HG03108 (cell line): ENCODE data around the gene ORC5.
"Not testable (repeated sequence)": the region's sequence is repeated elsewhere in the genome, so short reads cannot be mapped to it uniquely, and the experiment has no call there.

ENCODE experiments used
- ATAC-seq: cut with Tn5 transposase; IDR thresholded peaks from one replicate; pipeline ENCODE4 v1.9.1; 2021; ENCODE audit warnings: moderate library complexity; ENCODE audit not compliant: unreplicated experiment

Gene ORC5

DNA sequence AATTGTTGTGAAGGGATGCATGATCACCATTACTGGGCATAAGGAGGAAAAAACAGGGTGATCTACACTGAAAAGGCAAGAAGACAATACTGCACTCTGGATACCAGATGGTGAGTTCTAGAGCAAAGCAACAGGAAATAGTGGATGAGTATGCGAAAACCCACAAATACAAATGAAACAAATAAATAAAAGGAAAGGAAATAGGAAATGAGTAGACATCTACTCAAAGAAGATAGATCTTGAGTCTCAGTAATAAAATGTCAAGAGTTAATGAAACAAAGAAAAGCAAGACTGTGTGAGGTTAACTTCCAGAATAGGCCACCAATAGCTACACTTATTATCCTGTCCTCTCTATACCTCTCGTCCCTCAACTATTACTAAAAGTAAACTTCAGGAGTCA lies 11.7 kb downstream of the ORC5 start:
- no peak for ATAC-seq

DNA sequence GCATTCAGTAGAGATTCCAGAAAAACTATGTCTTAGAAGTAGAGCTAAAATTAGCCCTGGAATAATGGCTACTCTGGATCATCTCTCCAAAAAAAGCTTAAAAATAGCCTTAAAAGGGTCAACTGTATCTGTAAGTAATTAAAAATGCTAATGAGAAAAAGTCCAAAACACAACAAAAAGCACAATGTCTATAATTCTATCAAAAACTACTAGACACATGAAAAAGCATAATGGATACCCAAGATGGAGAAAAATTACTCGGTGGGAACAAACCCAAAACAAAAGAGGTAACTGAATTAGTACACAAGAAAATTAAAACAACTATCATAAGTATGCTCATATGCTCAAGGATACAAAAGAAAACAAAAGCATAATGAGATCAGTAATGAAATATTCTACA lies 15.4 kb downstream of the ORC5 start:
- ATAC-seq: no peak

DNA sequence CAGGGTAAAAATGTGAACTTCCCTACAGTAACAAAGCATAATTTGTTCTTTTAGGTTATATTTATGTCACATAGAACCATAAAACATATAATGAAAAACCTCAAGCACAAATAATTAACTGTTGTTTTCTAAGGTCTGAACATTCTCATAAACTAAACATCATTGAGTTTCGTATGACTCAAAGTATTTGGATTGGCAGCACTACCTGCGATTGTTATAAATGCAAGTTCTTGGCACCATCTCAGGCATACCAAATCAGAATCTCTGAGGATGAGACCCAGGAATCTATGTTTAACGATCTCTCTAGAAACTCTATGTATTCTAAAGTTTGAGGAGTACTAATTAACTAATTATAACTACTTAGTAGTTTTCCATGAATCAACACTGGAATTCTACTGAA lies 22.5 kb downstream of the ORC5 start:
- no peak for ATAC-seq

DNA sequence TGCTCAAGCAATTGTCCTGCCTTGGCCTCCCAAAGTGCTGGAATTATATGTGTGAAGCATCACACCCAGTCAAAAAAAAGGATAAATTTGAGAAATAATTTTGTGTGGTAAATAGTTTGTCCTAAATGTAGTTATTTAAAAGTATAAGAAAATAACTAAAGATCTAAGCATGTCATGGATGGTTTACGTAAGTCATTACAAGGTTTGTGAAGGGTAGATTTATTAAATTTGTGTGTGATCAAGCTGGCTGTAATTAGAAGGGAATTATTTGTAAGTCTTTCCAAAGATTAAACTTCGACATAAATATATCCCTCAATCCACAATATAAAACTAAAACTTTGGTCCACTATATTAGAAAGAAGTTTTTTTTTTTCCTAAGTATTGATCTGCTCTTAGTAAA lies 28.6 kb downstream of the ORC5 start:
- no peak for ATAC-seq

DNA sequence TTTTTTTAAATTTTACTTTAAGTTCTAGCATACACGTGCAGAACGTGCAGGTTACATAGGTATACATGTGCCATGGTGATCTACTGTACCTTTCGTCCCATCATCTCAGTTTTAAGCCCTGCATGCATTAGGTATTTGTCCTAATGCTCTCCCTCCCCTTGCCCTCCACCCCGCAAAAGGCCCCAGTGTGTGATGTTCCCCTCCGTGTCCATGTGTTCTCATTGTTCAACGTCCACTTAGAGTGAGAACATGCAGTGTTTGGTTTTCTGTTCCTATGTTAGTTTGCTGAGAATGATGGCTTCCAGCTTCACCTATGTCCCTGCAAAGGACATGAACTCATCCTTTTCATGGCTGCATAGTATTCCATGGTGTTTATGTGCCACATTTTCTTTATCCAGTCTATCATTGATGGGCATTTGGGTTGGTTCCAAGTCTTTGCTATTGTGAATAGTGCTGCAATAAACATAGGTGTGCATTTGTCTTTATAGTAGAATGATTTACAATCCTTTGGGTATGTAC lies 30.2 kb downstream of the ORC5 start:
- ATAC-seq: not testable (repeated sequence)

DNA sequence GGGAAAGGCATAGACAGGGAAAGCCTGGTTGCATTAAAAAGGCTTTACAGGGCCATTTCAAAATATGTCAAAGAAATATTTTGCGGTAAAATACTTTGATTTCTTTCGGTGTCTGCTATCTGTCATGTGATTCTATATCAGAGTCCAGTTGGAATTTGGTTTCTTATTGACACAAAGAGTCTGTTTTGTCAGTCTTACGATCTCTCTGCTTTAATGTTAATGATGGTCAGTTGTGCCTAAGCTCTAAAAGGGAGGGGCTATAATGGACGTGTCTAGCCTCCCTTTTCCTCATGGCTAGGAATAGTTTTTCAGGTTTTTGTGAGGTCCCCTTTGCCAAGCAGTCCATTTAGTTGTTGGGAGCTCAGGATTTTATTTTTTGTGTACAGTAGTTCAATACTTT lies 31.5 kb downstream of the ORC5 start:
- no peak for ATAC-seq

DNA sequence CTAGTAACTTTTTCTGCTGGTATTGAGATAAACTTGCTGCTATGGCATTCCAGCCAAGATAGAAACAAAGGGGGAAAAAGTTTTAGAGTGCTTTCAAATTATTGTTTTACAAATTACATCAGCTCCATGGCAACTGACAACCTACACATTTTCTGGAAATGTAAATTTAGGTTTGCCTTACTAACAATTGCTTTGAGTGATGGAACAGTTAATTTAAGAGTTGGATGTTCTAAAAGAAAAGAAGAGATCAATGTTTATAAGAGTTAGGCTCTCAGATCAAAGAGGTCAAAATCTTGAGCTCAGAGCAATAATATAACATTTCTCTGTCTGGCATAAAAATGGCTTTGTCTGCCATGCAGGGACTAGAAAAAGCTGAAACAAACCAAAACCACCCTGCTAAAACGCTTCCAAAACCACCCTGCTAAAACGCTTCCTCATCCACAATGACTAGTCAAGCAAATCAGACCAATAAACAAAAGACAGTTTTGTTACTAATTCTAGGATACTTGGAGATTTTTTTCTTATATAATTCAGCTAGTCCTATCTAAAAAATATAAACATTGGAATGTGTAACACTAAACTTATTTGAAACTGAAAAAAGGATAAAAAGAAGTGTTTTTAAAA lies 32.3 kb downstream of the ORC5 start:
- no peak for ATAC-seq

DNA sequence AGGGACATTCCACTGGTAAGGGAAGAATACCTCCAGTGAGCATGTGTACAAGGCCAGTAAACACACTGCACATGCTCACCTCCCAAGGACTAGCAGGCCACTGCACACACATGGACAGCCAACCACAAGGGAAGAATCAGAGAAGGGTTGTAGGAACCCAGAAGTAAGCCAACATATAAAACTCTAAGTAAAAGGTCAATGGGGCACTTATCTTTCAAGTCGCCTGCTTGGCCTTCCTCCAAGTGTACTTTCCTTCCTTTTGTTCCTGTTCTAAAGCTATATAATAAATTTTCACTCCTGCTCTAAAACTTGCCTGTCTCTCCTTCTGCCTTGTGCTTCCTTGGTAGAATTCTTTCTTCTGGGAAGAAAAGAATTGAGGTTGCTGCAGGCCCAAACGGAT lies 33.0 kb downstream of the ORC5 start:
- no peak for ATAC-seq

DNA sequence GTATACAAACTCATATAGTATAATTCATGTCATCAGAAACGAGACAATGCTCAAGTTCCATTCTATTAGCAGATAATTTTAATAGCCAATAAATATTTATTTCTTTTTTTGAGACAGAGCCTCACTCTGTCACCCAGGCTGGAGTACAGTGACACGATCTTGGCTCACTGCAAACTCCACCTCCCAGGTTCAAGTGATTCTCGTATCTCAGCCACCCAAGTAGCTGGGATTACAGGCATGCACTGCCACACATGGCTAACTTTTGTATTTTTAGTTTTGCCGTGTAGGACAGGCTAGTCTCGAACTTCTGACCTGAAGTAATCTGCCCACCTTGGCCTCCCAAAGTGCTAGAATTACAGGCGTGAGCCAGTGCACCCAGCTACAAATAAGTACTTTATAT lies 45.7 kb downstream of the ORC5 start:
- no peak for ATAC-seq

DNA sequence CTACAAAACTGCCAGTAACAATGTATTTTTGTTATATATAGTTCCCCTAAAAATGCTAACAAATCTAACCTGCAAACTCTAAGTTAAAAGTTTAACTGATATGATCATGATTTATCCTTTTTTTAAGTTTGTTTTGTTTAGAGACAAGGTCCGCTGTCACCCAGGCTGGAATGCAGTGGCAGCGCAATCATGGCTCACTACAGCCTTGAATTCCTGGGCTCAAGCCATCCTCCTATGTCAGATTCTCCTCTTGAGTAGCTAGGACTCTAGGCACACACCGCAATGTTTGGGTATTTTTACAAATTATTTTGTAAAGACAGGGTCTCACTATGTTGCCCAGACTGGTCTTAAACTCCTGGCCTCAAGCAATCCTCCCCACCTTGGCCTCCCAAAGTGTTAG lies 46.6 kb downstream of the ORC5 start:
- no peak for ATAC-seq

DNA sequence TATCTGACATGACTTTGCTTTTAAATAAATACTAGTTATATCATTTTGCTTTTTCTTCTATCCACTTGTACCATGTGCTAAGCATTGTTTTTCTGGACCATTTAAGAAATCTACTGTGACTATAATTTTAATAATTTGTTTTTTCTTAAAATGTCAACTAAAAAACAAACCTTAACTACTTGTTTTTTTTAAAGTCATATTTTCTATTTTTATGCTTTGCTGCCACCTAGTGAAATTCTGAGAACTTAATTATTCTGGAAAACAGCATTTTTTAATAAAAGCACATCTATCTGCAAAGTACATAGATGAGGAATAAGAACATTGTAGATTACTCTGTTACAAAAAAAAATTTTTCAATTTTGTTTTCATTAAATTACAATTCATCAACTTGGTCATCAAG lies 47.4 kb downstream of the ORC5 start:
- ATAC-seq: no peak

DNA sequence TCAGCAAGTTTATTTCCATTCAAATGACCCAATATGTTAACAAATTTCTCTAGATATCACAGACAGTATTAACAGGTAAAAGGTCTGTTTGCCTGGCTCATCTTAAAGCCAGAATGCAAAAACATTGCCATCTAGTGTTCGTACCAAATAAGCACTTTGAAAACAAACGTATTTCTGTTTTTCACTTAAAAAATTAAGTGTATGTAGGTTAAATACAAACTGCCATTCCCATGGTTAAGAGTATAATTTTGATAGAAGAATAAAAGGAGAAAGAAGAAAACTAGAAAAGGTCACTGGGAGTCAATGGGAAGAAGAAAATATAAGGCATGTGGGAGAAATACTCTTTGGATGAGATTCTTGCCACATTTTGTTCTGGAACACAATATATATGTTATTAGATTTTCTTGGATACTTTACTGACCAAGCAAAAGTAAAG lies 51.0 kb downstream of the ORC5 start:
- no peak for ATAC-seq

DNA sequence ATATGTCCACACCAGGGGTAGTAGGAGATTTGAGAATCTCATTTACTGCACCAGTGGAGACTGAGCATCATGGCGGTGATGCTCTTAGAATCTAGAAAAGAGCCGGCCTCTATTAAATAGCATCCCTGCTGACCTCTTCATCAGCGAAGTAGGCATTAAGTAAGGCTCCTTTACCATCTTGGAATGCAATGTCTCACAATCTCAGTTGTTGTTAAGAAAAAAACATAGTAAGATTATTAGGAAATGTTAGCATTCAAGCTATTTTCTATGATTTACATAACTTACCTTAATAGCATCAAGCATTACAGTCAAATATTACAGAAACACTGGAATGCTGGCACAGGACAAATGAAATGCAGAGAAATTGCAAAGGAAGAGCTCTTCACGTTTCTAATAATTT lies 54.5 kb downstream of the ORC5 start:
- ATAC-seq: no peak

DNA sequence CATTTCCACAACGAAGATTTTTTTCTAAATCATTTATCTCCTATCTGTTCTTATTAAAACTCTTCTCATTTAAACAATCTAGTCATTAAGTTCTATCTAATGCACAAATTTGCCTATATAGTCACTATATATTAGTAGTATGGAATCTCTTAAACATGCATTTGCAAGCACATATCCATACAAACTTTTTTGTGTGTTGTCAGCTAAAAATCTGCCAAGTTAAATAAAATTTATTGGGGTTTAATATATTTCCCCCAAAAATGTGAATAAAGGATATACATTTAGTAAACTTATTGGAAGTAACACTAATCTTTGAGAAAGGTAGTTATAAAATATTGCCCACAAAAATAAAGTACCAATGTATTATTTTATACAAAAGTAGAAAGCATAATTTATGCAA lies 55.3 kb downstream of the ORC5 start:
- ATAC-seq: no peak

DNA sequence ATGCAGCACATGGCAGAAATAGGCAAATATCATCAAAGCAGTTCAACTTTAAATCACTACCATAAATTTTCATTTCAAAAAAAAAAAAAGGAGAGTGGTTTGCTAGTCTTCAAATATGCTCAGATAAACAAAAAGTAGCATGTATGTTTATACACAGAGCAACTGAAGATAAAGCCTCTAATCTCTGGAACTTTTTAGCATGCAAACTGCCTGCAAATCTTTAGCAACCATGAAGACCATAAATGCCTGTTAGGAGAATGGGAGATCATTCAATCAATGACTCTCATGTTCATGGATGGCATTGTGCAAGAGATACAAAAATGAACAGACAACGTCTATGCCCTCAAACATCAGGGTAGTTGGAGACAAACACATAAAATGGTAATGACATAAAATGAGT lies 57.3 kb downstream of the ORC5 start:
- no peak for ATAC-seq

DNA sequence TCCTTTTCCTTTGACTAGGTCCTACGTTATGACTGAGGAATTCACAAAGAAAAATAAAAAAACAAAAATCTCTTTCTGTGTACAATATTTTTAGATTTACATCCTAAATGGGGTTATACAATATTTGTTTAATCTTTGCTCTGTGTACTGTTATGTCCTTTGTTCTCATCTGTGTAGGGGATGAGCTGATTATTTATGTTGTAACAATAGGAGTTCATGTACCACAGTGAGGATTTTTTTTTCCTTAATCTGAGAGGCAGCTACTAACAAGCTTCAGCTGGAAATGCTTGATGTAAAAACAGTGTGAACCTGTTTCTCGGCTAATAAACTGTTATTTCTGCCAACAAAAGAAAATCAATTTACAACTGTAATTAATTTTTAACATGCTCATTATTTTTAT lies 58.0 kb downstream of the ORC5 start:
- no peak for ATAC-seq

DNA sequence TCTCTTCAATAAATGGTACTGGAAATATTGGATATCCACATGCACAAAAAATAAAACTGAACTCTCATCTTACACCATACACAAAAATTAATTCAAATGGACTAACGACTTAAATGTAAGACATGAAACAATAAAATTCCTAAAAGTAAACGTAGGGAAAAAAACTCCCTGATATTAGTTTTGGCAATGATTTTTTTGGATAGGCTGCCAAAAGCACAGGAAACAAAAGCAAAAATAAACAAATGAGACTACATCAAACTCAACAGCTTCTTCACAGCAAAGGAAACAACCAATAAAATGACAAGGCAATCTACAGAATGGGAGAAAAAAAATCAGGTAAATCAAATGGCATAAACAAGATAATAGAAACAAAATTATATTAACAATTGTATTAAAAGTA lies 65.7 kb downstream of the ORC5 start:
- ATAC-seq: no peak

DNA sequence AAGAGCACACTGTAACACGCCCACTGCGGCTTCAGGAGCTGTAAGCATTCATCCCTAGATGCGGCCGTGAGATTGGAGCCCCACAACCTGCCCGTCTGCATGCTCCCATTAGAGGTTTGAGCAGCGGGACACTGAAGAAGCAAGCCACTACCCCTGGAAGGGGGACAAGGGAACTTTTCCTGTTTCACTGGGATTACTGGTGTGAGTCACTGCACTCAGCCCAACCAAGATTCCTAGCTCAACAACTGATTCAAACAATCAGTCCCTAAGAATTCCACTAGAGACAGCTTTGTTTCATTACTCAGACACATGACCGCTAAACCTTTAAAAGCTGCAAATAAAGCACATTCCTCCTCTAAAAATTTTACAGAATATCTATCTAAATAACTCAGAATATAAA lies 69.8 kb downstream of the ORC5 start:
- ATAC-seq: no peak

DNA sequence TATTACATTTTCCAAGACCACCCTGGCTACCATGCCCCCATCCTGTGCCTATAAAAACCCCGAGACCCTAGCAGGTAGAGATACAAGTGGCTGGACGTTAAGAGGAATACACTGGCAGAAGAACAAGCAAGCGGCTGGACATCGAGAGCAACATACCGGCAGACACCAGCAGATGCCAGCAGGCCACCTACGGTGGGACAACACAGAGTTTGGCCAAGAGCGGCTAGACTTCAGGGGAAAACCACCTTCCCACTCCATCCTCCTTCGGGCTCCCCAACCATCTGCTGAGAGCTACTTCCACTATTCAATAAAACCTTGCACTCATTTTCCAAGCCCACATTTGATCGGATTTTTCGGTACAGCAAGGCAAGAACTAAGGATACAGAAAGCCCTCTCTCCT lies 70.3 kb downstream of the ORC5 start:
- ATAC-seq: no peak

DNA sequence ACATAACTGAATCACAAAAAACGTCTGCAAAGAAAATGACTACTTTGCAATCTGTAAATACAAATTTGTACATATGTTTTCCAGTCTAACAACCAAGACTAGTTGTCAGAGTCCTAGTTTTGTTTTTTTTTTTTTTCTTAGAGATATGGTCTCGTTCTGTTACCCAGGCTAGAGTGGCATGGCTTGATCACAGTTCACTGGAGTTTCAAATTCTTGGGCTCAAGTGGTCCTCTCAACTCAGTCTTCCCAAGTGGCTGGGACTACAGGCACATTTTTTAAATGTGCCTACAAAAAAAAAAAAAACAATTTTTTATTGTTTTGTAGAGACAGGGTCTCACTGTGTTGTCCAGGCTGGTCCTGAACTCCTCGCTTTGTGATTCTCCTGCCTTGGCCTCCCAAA lies 70.8 kb downstream of the ORC5 start:
- no peak for ATAC-seq

DNA sequence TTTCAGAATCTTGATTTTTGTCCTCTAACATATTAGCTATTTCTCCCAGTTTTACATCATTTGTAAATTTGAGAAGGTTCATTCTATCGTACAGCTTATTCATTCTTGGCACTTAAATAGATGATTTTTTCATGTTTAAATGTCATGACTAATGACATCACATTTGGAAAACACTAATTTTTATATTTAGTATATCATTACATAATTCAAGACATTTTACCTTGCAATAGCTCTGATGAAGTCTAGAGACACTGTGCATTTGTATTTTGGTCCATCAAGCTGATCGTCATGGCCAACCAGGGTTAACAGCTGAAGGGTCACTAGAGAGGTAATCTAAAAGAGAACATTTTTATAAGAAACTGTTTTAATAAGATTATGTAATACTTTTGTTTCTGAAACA lies 71.3 kb downstream of the ORC5 start:
- ATAC-seq: no peak

DNA sequence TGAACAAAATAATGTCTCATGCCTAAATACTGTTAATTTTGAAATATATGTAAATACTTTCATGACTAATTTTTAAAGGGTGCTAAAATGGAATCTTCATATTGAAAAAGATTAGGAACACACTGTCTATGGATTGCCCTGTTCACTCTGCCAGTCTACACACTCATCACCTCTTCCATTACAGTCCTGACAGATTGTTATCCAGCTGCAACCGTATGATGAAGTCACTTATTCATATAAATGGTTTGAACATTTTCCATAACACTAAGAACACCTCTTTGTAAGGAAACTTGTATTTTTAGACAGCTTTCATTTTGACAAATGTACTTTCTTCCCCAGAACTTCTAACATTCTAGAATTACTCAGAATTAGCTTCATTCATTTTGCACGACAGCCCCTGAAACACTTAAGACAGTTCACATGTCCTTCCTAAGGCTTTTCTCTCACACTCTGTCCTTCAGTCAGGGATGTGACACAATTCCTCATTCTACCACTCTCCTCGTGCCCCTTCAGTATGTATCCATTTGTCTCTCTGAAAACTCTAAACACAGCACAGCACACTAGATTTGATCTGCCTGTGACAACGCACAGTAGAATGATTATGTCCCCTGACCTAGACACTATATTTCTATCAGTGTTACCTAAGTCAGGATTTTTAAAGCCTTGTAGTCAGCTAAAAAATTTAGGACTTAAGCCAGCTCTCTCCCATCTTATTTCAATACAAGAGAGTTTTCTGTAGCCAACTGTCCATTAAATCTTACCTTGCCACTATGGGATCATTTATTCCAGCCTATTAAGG lies 71.9 kb downstream of the ORC5 start:
- ATAC-seq: no peak

DNA sequence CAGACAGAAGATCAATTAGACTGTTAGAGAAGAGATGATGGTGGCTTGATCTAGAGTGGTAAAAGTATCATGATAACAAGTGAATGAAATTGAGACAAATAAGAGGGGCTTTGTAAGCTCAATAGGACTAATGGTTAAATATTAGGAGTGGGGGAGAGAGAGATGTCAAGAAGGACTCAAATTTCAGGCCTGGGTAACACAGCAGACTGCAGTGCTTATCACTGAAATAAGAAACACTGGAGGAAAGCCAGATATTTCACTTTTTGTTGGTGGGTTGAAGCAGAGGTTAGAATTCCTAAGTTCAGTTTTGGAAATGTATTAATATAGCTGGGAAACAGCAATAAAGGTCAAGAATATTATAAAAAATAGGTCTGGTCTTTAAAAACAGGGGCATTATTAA lies 74.6 kb downstream of the ORC5 start:
- ATAC-seq: no peak
